ENCODE results near the gene WDR54.

DNA sequence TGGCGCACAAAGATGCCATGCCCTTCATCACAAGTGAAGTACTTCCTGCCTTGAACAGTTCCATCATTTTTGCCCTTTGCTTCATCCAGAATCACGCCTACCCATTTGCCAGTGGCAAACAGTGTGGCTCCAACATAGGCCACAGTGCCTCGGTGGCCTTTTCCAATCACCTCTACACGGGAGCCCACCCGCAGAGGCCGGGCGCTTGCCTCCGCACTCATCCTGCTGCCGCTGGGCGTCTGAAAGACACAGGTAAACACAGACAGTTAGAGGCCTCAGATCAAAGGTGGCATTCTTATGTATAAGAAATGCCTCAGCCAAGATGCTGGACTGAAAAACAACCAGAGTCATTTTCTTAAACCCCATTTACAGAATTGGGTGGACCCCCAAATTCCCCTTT is 43.5 kb upstream of the WDR54 start:
- TF ChIP-seq, protein P1, sequence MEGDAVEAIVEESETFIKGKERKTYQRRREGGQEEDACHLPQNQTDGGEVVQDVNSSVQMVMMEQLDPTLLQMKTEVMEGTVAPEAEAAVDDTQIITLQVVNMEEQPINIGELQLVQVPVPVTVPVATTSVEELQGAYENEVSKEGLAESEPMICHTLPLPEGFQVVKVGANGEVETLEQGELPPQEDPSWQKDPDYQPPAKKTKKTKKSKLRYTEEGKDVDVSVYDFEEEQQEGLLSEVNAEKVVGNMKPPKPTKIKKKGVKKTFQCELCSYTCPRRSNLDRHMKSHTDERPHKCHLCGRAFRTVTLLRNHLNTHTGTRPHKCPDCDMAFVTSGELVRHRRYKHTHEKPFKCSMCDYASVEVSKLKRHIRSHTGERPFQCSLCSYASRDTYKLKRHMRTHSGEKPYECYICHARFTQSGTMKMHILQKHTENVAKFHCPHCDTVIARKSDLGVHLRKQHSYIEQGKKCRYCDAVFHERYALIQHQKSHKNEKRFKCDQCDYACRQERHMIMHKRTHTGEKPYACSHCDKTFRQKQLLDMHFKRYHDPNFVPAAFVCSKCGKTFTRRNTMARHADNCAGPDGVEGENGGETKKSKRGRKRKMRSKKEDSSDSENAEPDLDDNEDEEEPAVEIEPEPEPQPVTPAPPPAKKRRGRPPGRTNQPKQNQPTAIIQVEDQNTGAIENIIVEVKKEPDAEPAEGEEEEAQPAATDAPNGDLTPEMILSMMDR (IDR thresholded peaks at IDR 0.05; ENCODE audit: low read depth, low read length, poor library complexity, severe bottlenecking) = no peak
- no peak for TF ChIP-seq EZH2phosphoT487 (IDR thresholded peaks at IDR 0.05; ENCODE audit: borderline replicate concordance, low read length)
